B cell (primary cell): ENCODE measurements around the gene RNF187.

ENCODE experiments used
- CTCF ChIP-seq: fragments of 200-600 bp; IDR thresholded peaks from one replicate; pipeline ENCODE4 v1.8.0; 2022; ENCODE audit warnings: antibody characterized with exemption, mild to moderate bottlenecking
- EZH2 ChIP-seq: IDR thresholded peaks from 2 replicates; pipeline ENCODE4 v1.6.1; 2012; ENCODE audit warnings: borderline replicate concordance, low read depth, mild to moderate bottlenecking, moderate library complexity, low read length; ENCODE audit not compliant: insufficient read depth, poor library complexity, severe bottlenecking

- TF ChIP-seq EZH2 (no peak), CTCF (no peak)
Measured at GRCh38 chr1:228487336-228488124, at the start of gene RNF187.
